ENCODE measurements around the gene ALG11.

GRCh38 chr13:52070929-52071523, 58.8 kb downstream of the ALG11 start:
- TF ChIP-seq POLR2A (IDR thresholded peaks at IDR 0.05), result no peak
- TF ChIP-seq, protein P1, sequence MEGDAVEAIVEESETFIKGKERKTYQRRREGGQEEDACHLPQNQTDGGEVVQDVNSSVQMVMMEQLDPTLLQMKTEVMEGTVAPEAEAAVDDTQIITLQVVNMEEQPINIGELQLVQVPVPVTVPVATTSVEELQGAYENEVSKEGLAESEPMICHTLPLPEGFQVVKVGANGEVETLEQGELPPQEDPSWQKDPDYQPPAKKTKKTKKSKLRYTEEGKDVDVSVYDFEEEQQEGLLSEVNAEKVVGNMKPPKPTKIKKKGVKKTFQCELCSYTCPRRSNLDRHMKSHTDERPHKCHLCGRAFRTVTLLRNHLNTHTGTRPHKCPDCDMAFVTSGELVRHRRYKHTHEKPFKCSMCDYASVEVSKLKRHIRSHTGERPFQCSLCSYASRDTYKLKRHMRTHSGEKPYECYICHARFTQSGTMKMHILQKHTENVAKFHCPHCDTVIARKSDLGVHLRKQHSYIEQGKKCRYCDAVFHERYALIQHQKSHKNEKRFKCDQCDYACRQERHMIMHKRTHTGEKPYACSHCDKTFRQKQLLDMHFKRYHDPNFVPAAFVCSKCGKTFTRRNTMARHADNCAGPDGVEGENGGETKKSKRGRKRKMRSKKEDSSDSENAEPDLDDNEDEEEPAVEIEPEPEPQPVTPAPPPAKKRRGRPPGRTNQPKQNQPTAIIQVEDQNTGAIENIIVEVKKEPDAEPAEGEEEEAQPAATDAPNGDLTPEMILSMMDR (IDR thresholded peaks at IDR 0.05), result no peak

All from suprapubic skin (tissue), 3 donors.